ENCODE data around the gene SCYL1.

SCYL1 gene

GRCh38 chr11:65524741-65525545 lies at the start of gene SCYL1:
SCYL1 (plus strand) TSS chr11:65525083; CDS start chr11:65525154, 71 bp downstream.
- peak; percentile 51 to 53 for DNase-seq (ENCODE audit: low read depth in 2 of 2)

DNA sequence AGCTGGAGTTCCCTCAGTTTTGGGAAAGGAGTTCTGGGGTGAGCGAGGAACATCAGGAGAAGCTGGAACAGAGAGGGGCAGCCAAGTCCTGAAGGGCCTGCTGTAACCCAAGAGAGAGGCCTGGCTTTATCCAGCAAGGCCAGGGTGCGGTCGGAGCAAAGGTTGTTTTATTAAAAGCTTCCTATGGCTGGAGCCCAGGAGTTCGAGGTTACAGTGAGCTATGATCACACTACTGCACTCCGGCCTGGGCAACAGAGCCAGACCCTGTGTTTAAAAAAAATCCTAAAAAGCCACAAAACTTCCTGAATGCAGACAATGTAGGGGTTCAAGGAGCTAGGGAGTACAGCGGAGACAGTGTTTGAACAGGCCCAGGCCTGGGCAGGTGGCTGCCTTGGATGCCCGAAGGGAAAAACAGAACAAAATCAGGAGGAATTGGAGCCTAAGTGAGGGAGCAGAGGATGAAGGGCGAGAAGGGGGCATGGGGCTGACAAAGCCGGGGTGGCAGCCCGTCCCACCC lies 48.2 kb upstream of the SCYL1 start:
- DNase-seq (ENCODE audit: low read depth in 2 of 2): no peak

DNA sequence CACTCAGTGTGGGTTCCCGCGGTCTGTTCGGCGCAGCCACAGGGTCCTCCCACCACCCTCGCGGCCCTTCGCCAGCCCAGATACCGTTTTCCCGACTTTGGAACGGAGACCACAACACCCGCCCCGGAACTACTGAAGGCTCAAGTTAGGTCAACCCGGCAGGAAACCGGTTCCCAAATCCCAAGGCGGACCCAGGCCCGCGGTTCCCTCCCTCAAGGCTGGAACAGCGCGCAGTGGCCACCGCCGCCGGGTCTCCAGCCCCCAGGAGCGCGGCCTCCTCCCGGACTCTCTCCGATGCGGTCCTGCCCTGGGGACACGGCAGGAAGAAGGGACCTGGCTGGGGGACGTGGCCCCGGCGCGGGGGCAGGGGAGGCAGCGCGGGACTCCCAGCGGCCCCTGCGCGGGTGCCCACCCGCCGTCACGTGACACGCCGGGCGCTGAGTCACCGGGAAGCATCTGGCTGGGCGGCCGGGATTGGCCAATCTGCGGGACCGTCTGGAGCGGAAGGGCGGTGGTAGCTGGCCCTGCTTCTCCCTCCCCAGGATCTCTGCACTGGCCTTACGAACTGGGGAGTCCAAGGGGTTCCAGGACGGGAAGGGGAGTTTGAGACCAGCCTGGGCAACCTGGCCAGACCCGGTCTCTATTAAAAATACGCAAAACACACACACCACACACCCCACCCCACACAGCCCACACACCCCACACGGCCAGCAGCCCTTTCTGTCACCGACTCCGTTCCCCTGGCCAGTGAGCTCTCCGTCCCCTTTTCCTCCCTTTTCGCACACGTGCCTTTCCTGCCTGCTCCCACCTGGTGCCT lies 47.5 kb upstream of the SCYL1 start:
- DNase-seq (ENCODE audit: low read depth in 2 of 2): peak in 1 of 2 experiments; percentile 82

DNA sequence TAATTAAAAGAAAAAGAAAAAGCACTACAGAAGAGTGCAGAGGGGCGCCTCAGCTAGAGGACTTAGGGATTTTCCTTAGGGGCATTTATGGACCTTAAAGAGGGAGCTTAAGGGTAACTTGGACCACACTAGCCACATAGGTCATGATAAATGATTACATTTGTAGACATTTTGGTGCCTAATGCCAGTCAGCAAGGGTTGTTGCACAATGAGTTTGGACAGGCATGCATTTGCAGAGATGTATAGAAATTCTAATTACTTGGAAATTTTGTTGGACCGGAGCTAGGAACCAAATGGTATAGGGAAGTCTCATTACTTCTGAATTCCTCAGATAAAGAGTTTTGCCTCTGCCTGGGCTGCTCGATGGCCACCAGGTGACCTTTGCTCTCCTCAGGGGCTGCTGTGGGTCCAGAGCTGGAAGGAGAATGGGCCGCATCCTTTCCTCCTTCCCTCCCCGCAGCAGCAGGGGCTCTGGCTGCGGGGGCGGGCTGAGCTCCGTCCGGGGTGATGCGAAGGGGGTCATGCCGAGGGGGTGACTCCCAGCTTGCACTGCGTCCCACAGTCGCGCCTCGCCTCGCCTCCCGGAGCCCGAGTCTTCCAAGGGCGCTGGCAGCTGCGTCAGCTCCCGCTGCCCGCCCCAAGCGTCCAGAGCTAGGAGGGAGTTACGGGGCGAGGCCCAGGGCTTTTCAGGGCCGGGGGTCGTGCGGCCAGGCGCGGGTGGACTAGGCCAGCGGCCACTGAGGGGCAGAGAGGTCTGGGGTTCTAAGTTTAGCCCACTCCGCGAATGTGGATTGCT lies 46.3 kb upstream of the SCYL1 start:
- no peak for DNase-seq (ENCODE audit: low read depth in 2 of 2)

- no peak for DNase-seq (ENCODE audit: low read depth in 2 of 2)
These were observed 45.4 kb upstream of the SCYL1 start for GRCh38 chr11:65479184-65480145.

- no peak for DNase-seq (ENCODE audit: low read depth in 2 of 2)
These were observed 42.5 kb upstream of the SCYL1 start for GRCh38 chr11:65482306-65482850.

- no peak for DNase-seq (ENCODE audit: low read depth in 2 of 2)
These were observed 39.0 kb upstream of the SCYL1 start for GRCh38 chr11:65485920-65486219.

GRCh38 chr11:65486570-65487466 lies 38.1 kb upstream of the SCYL1 start:
- no peak for DNase-seq (ENCODE audit: low read depth in 2 of 2)

- peak; percentile 100 for DNase-seq (ENCODE audit: low read depth in 2 of 2)
These were observed 37.2 kb upstream of the SCYL1 start for GRCh38 chr11:65487467-65488272.

- no peak for DNase-seq (ENCODE audit: low read depth in 2 of 2)
These were observed 36.4 kb upstream of the SCYL1 start for GRCh38 chr11:65488273-65489034.

DNA sequence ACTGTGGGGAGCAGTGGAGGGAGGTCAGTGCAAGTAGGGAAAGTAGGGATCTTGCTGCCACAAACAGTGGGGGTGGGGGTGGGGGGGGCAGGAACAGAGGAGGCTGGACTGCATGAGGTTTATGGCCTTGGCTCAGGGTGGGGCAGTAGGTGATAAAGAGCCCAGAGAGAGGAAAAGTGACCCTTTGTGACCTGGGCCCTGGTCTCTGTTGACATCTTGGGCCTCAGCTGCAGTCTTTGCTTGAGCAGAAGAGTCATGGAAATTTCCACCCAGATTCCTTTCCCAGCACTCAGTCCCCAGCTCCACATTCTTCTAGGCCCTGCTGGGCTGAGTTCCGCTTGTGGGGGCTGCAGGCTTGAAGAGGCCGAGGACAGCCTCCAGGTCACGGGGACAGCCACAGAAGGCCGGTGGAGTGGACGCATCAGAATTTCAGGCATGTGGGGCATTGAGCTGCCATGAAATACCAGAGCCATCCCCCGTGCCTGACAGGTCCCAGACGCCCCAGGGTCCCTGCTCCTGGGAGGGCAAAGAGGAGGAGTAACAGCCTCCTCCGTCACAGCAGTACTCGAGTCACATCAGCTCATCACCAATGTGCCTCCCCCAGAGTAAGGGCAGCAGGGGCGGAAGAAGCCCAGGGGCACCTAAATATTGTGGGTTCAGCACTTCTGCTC lies 35.7 kb upstream of the SCYL1 start:
- DNase-seq (ENCODE audit: low read depth in 2 of 2): no peak

GRCh38 chr11:65489706-65490320 lies 35.1 kb upstream of the SCYL1 start:
- no peak for DNase-seq (ENCODE audit: low read depth in 2 of 2)

- no peak for DNase-seq (ENCODE audit: low read depth in 2 of 2)
These were observed 33.8 kb upstream of the SCYL1 start for GRCh38 chr11:65491163-65491465.

DNA sequence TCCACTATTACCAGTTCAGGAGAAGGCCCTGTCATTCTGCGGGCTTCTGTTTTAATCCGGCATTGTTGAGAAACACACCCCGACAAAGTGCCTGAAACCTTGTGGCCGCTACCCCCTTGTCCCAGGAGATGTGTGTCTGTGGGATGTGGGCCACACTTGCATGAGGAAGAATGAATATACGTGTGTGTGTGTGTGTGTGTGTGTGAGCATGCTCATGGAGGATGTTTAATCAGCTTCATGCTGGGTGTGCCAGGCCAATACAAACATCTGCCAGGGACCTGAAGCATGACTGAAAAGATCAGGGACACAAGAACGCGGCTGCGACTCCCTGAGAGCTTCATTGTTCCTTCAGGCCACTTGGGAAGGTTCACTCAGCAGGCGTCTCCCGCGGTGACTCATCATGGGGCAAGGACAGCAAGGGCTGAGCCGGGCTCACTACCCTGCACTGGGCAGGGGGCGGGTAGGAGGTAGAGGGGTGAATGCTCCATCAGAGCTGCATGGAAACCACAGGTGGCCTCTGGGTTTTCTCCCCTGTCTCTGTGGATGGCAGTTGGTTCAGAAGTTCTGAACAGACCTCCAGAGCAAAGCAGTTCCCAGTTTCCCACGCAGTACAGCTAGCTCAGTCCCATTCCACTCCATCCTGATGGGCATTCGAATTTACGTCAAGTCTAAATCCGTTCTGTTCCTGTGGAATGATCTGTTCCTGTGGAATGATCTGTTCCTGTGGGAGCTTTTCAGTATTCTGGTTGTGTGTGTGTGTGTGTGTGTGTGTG lies 33.1 kb upstream of the SCYL1 start:
- DNase-seq (ENCODE audit: low read depth in 2 of 2): peak; percentile 86 to 88

- no peak for DNase-seq (ENCODE audit: low read depth in 2 of 2)
These were observed 32.6 kb upstream of the SCYL1 start for GRCh38 chr11:65492387-65492636.

GRCh38 chr11:65492637-65493366 lies 32.1 kb upstream of the SCYL1 start:
- DNase-seq (ENCODE audit: low read depth in 2 of 2): no peak
